Ovary (tissue), 3 donors: ENCODE results near the gene SLC4A1.

ENCODE experiments used
- EP300 ChIP-seq: sonication (generic); formaldehyde crosslinking; IDR thresholded peaks from one replicate; pipeline ENCODE4 v1.6.1; 2017; ENCODE audit warnings: antibody characterized with exemption
- TF ChIP-seq, protein P1 (sequence below), 3 donors: fragments of 450-650 bp in 2 of 3; fragments of 200-600 bp in 1 of 3; IDR thresholded peaks; one replicate each; pipeline versions ENCODE4 v1.5.1 to v1.8.0; 2016 to 2022; ENCODE audit warnings: antibody characterized with exemption in 3 of 3, mild to moderate bottlenecking in 1 of 3
- donor health status: DM: no; HTN: no; CAD: no.

DNA sequence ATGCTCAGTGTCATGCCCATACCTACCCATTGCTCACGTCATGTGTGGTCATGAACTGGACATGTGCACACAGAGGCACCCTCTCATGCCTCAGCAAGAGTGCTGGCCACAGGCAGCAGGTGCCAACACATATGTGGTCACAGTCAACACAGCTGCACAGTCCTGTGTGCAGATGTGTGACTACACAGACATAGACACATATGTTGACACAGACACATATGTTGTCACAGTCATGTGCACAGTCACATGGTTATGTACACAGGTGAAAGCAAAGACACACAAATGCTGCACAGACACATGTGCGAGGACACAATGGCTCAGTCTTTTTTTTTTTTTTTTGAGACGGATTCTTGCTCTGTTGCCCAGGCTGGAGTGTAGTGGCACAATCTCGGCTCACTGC is 11.3 kb downstream of the SLC4A1 start:
- TF ChIP-seq, protein P1, sequence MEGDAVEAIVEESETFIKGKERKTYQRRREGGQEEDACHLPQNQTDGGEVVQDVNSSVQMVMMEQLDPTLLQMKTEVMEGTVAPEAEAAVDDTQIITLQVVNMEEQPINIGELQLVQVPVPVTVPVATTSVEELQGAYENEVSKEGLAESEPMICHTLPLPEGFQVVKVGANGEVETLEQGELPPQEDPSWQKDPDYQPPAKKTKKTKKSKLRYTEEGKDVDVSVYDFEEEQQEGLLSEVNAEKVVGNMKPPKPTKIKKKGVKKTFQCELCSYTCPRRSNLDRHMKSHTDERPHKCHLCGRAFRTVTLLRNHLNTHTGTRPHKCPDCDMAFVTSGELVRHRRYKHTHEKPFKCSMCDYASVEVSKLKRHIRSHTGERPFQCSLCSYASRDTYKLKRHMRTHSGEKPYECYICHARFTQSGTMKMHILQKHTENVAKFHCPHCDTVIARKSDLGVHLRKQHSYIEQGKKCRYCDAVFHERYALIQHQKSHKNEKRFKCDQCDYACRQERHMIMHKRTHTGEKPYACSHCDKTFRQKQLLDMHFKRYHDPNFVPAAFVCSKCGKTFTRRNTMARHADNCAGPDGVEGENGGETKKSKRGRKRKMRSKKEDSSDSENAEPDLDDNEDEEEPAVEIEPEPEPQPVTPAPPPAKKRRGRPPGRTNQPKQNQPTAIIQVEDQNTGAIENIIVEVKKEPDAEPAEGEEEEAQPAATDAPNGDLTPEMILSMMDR (IDR thresholded peaks at IDR 0.05), result no peak
- no peak for TF ChIP-seq EP300
